EL (cell line): Measurements from ENCODE around the gene RFC3.
"Not testable (repeated sequence)": the region's sequence is repeated elsewhere in the genome, so short reads cannot be mapped to it uniquely, and the experiment has no call there.

Experiments
- DNase-seq: peaks from one replicate; pipeline ENCODE4 v3.0.0-alpha.2; 2016

The RFC3 gene, protein sequence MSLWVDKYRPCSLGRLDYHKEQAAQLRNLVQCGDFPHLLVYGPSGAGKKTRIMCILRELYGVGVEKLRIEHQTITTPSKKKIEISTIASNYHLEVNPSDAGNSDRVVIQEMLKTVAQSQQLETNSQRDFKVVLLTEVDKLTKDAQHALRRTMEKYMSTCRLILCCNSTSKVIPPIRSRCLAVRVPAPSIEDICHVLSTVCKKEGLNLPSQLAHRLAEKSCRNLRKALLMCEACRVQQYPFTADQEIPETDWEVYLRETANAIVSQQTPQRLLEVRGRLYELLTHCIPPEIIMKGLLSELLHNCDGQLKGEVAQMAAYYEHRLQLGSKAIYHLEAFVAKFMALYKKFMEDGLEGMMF

DNA sequence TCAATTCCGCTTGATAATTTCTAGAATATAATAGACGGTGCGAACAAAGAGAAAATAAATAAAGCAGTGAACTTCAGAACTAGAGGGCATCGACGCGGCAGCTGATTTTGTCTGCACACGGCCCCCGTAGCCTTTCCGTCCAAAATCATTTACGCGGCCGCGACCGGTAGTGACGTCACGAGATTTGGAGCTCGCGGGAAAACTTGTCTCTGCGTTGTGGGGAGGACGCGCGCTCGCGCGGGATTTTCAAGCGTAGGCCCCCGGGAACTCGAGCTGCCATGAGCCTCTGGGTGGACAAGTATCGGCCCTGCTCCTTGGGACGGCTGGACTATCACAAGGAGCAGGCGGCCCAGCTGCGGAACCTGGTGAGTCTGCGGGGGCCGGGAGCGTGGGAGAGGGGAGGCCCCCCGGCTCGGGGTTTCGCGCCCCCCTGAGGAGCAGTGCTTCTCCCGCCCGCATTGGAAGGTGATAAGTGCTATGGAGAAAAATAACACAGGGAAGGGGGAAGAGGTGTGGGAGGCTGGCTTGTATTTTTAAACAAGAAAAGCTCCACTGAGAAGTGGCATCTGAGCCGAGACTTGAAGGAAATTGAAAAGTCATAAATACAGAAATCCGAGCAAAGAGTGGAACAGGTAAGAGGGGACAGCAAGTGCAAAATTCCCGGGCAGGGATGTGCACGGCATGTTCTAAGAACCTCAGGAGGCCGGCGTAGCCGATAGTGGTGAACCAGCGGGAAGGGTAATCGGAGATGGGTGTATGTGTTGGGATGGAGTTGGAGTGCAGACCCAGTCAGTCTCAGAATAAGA, at the start of gene RFC3:
Gene RFC3 (plus strand): TSS at position 249 of the 806 bp plus-strand sequence. CDS start 30 bp downstream, at position 279.
- DNase-seq: peak; percentile 96

DNA sequence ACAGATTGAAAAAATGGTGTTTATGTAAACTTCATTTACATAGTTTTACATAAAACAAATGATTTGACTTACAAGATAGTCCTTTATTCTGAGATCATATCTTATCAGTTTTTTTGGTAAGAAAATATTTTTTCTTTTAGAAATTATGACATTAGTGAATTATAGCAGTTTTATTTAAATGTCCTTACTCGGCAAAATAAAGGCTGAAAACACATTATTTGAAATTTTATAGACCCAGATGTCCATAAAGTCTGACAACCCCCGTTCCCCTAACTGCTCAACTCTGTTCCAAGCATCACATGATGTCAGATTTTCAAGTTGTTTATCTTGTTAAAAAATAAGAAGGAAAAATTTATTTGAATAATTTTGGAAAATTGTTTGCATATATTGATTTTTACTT, 46.7 kb upstream of the RFC3 start:
- no peak for DNase-seq

GRCh38 chr13:33773790-33774462, 44.0 kb upstream of the RFC3 start:
- no peak for DNase-seq

- no peak for DNase-seq
These were observed 42.4 kb upstream of the RFC3 start for GRCh38 chr13:33775339-33776108.

- DNase-seq: no peak
These were observed 41.6 kb upstream of the RFC3 start for GRCh38 chr13:33776239-33776881.

DNA sequence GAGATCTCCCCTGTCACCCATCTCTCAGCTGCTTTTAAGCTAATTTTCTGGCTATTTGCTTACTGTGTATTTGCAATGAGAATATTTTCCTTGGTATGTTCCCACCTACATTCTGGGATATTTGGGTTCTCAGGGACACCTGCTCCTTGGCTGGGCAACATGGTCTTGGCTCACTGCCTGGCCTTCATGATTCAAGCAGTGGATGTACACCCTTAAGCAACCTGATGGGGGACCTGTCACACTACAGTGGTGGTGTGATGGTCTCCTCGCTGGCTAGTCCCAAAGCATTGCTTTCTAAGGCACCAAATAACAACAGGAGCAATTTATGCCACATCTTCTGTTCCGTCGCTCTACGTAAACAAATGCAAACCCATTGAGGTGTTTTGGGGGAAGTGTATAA, 35.3 kb upstream of the RFC3 start:
- no peak for DNase-seq

GRCh38 chr13:33783212-33783611, 34.7 kb upstream of the RFC3 start:
- not testable (repeated sequence) for DNase-seq

DNA sequence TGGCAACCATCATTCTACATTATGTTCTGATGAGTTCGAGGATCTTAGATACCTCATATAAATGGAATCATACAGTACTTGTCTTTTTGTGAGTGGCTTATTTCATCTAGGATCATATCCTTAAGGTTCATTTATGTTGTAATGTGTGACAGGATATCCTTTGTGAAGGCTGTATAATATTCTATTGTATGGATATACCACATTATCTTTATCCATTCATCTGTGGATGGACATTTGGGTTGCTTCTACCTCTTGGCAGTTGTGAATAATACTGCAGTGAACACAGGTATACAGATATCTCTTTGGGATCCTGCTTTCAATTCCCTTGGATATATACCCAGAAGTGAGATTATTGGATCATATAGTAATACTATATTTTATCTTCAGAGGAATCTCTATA, 33.2 kb upstream of the RFC3 start:
- DNase-seq: no peak

- no peak for DNase-seq
These were observed 32.6 kb upstream of the RFC3 start for GRCh38 chr13:33785384-33785783.

- DNase-seq: peak; percentile 59
These were observed 30.8 kb upstream of the RFC3 start for GRCh38 chr13:33787051-33787591.

DNA sequence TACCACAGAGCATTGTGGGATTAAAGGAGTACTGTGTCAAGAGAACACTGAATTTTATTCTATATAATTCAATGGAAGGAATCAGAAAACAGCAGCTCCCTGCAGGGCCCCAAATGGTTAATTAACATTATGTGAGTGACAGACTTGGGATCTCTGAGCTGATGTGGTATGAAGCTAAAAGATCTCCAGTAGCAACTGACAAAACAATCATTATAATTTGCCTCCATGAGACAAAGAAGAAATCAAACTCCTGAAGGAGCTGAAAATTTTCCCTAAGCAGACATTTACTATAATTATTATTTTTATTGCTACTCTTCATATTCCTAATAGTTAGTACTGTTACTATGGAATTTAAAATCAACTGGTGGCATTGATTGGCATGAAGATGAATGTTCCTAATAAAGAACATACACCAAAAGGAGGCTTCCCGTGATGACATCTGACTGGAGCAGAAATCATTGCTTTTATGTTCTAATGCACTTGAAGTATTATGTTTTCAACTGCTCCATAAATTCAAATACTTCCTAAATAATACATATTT, 28.8 kb upstream of the RFC3 start:
- DNase-seq: no peak

DNA sequence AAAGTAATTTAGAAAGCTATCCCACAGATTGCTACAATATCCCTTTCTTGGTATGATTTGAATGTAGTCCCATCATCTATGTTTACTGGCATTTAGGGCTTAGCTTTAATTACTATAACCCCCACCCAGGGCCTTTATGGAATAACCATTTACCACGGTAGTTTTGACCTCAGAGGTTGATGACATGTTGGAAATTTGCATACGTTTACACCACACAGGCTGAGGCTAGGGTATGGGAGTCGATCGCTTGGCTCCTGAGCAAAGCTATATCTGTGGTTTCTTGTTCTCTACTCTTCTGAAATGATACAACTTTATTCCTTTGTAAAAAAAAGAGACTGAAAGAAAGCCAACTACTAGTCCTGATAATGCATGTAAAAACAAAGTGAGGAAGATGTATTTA, 28.2 kb upstream of the RFC3 start:
- DNase-seq: no peak

- DNase-seq: no peak
These were observed 24.2 kb upstream of the RFC3 start for GRCh38 chr13:33793726-33794125.

GRCh38 chr13:33794576-33794975, 23.4 kb upstream of the RFC3 start:
- DNase-seq: peak; percentile 21

DNA sequence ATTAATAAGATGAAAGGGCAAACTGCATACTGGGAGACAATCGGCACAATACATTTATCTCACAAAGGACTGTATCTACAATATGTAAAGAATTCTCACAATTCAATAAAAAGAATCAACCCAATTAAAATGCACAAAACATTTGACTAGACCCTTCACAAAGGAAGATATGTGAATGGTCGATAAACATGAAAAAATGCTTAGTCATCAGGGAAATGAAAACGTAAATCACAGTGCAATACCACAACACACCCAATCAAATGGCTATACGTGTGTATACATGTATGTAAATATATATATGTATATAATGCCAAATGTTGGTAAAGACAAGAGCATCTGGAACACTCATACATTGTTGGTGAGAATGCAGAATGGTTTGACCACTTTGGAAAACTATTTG, 21.9 kb upstream of the RFC3 start:
- no peak for DNase-seq

DNA sequence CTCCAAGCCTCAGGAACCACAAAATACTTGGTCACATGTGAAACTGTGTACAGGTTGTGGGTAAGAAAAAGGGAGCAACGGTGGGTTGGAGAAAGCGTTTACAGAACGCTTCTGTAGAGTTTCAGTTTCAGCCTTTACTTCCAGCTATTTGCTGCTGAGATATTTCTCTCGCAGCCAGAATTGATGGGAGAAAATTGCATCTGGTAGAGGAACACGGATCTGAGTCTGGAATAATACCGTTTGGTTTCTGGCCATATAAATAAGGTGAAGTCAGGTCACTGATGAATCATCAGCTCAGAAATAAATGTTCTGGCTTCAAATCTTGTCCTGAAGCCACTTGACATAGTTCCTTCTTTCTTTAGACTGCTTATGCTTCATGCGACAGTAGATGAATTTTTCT, 20.3 kb upstream of the RFC3 start:
- DNase-seq: no peak

DNA sequence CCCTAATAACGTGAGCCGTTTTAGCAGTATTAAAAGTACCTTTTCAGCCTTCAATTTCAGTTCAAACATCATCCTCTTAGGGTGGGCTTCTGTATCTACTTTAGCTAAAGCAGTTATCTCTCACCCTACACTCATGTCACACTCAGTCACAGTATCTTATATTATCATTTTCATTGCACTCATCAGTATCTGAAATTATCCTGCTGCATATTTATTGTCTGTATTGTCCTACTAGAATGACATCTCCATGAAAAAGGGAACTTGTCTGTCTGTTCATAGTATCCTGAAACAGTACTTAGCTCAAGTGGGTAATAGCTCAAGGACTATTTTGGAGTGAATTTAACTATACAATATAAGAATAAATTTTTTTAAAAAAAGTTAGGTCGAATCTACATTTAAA, 19.9 kb upstream of the RFC3 start:
- no peak for DNase-seq

GRCh38 chr13:33799950-33800592, 17.9 kb upstream of the RFC3 start:
- DNase-seq: peak; percentile 31

DNA sequence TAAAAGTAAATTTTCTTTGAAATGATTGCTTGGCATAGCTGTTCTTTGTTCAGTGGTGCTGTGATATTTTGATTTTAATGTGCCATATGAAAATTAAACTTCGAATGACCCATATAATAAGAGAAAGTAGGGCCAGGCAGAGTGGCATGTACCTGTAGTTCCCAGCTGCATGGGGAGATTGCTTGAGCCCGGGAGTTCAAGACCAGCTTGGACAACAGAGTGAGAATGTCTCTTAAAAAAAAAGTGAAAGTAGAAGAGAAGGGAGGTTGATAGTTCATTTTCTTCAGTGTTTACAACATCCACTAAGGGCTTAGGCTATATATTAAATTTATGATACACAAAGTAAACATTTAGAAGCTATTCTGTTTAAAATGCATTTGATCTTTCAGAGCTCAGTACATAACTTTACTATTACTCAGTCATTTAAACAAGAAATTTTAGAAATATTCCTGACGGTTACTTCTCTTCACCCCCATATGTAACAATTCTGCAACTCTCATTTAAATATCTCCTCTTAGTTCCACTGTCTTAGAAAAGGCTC, 17.2 kb upstream of the RFC3 start:
- no peak for DNase-seq

DNA sequence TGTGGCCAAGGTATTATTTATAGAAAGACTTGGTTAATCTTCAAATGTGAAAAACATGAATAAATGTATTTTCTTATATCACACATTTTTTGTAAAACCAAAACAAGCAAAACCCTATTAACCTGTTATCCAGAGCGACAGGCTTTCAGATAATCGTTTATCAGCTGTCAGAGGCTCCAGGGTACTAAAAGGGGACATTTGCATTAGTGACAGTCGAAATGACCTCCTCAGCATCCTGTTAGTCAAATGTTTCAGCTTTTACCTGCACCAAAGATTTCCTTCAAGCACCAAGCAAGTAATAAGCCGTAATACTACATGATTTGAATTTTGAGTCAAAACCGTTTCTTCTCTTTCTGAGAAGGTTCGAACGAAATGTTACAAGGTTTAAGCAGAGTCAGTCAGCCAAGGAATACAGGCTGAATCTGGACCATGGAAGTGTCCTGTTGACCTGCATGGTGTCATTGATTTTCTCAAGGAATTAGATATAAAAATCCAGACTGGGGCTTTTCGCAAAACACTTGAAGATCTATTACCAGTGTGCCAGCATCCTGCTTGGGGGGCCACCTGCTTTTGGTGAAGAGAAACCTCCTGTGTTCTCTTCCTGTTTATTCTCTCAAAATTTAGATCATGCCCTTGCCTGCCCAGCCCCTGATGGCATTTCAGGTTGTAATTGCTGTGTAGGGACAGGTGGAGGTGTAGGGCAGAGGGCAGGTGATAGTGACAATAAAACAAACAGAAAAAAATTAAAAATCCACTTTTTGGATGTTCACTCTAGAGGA, 11.3 kb upstream of the RFC3 start:
- no peak for DNase-seq
